GM10847 (cell line): ENCODE results near the gene GRIK4.

Source experiments
- POLR2A ChIP-seq: IDR thresholded peaks from 2 replicates; pipeline ENCODE4 v1.6.1; 2011; ENCODE audit not compliant: insufficient read length; ENCODE audit errors: extremely low read depth

Gene GRIK4

DNA sequence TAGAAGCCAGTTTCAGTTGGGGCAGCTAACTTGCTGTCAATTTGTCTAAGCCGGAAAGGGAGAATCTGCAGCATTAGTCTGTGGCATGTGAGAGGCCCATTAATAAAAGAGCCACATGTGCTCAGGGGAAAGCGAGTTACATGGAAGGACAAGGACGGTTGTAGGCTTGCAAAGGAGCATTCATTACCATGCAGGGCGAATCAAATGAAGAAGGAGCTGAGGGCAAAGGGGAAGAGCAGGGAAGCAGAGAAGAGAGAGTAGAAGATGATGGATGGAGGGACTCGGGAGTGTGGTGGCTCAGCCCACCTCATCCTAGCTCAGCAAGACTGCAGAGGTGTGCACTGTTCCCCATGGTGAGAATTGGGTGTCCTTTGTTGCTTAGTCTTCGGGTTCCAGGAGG, 359.6 kb downstream of the GRIK4 start:
- TF ChIP-seq POLR2A: no peak

- no peak for TF ChIP-seq POLR2A
These were observed 360.4 kb downstream of the GRIK4 start for GRCh38 chr11:120871924-120872323.

DNA sequence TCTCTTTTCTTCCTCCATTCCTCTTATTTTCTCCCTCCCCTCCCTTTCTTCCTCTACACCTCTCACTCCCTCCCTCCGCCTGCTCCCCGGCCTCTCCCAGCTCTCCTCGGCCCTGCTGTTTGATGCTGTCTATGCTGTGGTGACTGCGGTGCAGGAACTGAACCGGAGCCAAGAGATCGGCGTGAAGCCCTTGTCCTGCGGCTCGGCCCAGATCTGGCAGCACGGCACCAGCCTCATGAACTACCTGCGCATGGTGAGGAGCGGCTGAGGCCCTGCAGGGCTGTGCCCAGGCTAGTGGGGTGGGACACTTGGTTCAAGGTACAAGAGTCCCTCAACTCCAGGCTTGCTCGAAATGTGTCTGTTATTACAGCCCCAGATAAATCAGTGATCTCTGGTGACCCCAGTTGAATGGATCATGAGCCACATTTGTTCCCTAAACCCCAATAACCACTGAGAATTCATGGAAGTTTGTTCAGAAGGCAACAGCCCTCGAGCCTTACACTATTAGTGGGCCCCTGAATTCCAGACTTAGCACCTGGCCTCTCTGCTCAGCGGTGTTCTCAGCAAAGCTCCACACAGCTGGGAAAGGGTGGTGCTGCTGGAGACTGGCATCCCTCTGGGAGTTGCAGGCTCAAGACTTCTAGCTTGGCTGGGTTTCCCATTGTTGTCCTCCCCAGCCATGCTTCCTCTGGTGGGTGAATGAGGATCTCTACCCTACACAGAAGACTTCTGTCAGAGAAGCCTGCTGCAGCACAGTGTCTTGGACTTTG, 362.6 kb downstream of the GRIK4 start:
- no peak for TF ChIP-seq POLR2A

DNA sequence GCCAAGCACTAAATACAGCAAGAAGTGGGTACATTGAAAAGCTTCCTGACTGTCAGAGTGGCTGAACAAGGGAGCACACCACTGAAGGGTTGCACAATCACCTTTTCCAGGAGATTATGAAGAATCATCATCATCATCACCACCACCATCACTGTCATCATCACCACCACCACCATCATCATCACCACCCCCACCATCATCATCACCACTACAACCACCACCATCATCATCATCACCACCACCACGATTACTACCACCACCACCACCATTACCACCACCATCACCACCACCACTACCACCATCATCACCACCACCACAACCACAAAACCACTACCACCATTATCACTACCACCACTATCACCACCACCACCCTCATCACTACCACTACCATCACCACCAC, 364.4 kb downstream of the GRIK4 start:
- TF ChIP-seq POLR2A: no peak

- TF ChIP-seq POLR2A: no peak
These were observed 366.3 kb downstream of the GRIK4 start for GRCh38 chr11:120877746-120878365.

DNA sequence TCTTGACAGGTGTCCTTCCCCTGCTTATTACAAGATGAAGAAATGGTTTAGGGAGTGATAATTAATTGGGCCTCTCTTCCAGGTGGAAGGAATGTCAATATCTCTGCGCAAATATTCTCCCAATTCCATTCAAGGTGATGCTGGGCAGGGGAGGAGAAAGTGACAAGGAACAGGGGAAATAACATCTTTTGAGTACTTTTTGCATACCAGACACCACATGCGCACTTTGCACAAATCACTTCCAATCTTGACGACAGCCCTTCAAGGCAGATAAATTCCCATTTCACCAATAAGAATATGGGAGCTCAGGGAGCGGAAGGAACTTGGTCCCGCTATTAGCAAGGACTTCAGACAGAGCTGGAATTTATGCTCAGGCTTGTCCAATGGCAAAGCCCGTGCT, 367.2 kb downstream of the GRIK4 start:
- no peak for TF ChIP-seq POLR2A

- TF ChIP-seq POLR2A: no peak
These were observed 369.1 kb downstream of the GRIK4 start for GRCh38 chr11:120880498-120881175.

- TF ChIP-seq POLR2A: no peak
These were observed 370.0 kb downstream of the GRIK4 start for GRCh38 chr11:120881596-120881995.

GRCh38 chr11:120882175-120882574, 370.6 kb downstream of the GRIK4 start:
- no peak for TF ChIP-seq POLR2A

DNA sequence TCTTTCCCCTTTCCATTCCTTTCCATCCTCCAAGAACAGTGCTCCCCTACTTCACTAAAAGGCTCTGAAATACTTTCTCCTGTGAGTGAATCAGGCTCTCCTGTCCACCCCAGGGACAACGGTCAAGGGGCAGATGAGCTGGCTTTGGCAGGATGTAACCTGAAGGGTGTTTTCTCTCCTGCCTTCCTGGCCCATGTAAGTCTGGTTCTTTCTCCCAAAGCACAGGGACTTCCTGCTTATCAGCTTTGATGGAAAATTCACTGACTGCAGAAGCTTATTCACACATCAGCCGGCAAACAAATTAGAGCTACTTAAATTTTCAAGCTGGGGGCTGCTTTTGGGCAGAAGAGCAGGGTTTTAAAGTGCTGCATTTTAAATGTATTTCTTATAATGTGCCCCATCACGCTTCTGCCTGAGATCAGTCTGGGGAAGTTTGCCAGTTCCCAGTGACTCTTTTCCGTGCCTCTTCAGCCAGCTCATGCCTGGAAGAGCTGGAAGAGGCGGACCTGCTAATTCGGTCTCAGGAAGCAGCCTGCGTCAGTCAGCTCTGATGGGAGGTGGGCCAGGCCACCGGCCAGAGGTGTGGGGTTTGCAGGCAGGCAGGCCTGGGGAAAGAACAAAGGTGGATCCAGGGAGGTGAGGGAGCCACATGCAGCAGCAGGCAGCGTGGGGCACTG, 372.0 kb downstream of the GRIK4 start:
- no peak for TF ChIP-seq POLR2A

GRCh38 chr11:120884154-120885020, 372.8 kb downstream of the GRIK4 start:
- TF ChIP-seq POLR2A: no peak

DNA sequence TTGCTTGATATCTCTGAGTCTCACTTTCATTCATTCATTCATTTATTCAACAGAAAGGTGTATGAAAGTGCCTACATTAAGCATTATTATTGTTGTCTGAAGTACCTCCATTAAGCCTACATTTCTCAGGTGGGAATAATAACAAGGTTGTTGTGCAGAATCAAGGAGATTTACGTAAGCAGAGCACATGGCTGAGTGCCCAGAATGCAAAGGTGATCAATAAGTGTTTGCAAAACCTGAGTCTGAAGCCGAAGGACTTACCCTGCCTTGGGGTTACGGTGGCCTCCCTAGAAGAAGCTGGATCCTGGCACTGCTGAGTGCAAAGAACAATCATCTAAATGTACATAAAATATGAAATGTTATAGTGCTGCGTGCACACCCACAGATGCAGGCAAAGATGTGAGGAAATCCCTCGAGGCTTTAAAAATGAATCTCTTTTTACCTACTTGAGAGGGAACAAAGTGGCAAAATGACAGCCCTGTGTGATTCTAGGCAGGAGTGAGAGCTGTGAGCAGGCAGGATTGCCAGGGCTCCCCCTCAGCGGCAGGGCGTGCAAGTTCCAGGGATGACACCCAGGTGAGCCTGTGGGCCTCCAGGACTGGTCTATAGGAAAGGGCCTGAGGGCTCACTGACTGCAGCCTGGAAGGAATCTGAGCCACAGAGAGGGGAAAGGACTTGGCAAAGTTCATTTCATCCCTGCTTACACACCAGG, 379.2 kb downstream of the GRIK4 start:
- TF ChIP-seq POLR2A: no peak

- no peak for TF ChIP-seq POLR2A
These were observed 382.1 kb downstream of the GRIK4 start for GRCh38 chr11:120893440-120894201.
